Stimulated activated CD8-positive, alpha-beta memory T cell treated with anti-CD3 and anti-CD28 coated beads, Interleukin-2, amount 100 ng/mL, for 48 hours (primary cell): ENCODE results near the gene LRRC4B.
"Not testable (repeated sequence)": the region's sequence is repeated elsewhere in the genome, so short reads cannot be mapped to it uniquely, and the experiment has no call there.

Experiments used
- DNase-seq, 2 donors: peaks; one replicate each; pipeline ENCODE4 v3.0.0-alpha.2; 2020; ENCODE audit warnings: low read depth in 2 of 2

LRRC4B gene

GRCh38 chr19:50552540-50552939 is 15.7 kb downstream of the LRRC4B start:
- no peak for DNase-seq

GRCh38 chr19:50551715-50552187 is 16.5 kb downstream of the LRRC4B start:
- no peak for DNase-seq

- no peak for DNase-seq
Observed at GRCh38 chr19:50551034-50551714, 17.1 kb downstream of the LRRC4B start.

GRCh38 chr19:50550594-50550966 is 17.7 kb downstream of the LRRC4B start:
- no peak for DNase-seq

- DNase-seq = no peak
Observed at GRCh38 chr19:50549927-50550593, 18.2 kb downstream of the LRRC4B start.

- no peak for DNase-seq
Observed at GRCh38 chr19:50549059-50549926, 18.9 kb downstream of the LRRC4B start.

- no peak for DNase-seq
Observed at GRCh38 chr19:50548191-50549058, 19.8 kb downstream of the LRRC4B start.

- no peak for DNase-seq
Observed at GRCh38 chr19:50547385-50548190, 20.6 kb downstream of the LRRC4B start.

GRCh38 chr19:50546527-50547221 is 21.6 kb downstream of the LRRC4B start:
- DNase-seq = no peak

- DNase-seq = no peak
Observed at GRCh38 chr19:50542943-50543342, 25.3 kb downstream of the LRRC4B start.

- DNase-seq = peak; percentile 61 to 68
Observed at GRCh38 chr19:50537769-50538230, 30.4 kb downstream of the LRRC4B start.

- DNase-seq = no peak
Observed at GRCh38 chr19:50537306-50537685, 30.9 kb downstream of the LRRC4B start.

GRCh38 chr19:50536662-50537305 is 31.5 kb downstream of the LRRC4B start:
- DNase-seq = no peak

GRCh38 chr19:50535672-50536187 is 32.5 kb downstream of the LRRC4B start:
- DNase-seq = no peak

- DNase-seq = no peak
Observed at GRCh38 chr19:50534478-50534877, 33.8 kb downstream of the LRRC4B start.

GRCh38 chr19:50532952-50533351 is 35.3 kb downstream of the LRRC4B start:
- DNase-seq = no peak

- no peak for DNase-seq
Observed at GRCh38 chr19:50531171-50531612, 37.0 kb downstream of the LRRC4B start.

- not testable (repeated sequence) for DNase-seq
Observed at GRCh38 chr19:50528052-50528451, 40.2 kb downstream of the LRRC4B start.

GRCh38 chr19:50522881-50523280 is 45.4 kb downstream of the LRRC4B start:
- DNase-seq = no peak
